ENCODE results near the gene GLT8D1.

- no peak for TF ChIP-seq CTCF (IDR thresholded peaks at IDR 0.05; ENCODE audit: low read depth, low read length)
- no peak for TF ChIP-seq EZH2phosphoT487 (IDR thresholded peaks at IDR 0.05; ENCODE audit: low read depth)
These were observed 27.1 kb downstream of the GLT8D1 start for GRCh38 chr3:52678265-52679198.

Measured in OCI-LY3 (cell line).